ENCODE measurements around the gene PRELID2. TPM values are rescaled to one million over a fixed set of nuclear protein-coding genes. Genes with fewer than 3 reads are reported as not detected.

The PRELID2 gene
- total and polyA plus RNA-seq, 2 experiments from 2014 or later: 15.6 to 24.7 TPM

GRCh38 chr5:145793574-145793973, 41.6 kb downstream of the PRELID2 start:
- H4K20me1 ChIP-seq (ENCODE audit: insufficient read depth, poor library complexity, severe bottlenecking): no peaks in the 10 kb centered on the region
- no peak for DNase-seq (ENCODE audit: low spot score)
- H3K4me2 ChIP-seq: no peak overlapping the region
- 75% methylated on average over 2 of the region's 2 CpGs for WGBS (ENCODE audit: low lambda C conversion rate, missing lambda C conversion rate)
- H3K4me3 ChIP-seq: no peak overlapping the region
- H3K9me3 ChIP-seq (ENCODE audit: low read depth): no peaks in the 10 kb centered on the region
- no peak for TF ChIP-seq EZH2 (IDR thresholded peaks at IDR 0.05; ENCODE audit: borderline replicate concordance)
- no peak for TF ChIP-seq EZH2phosphoT487 (IDR thresholded peaks at IDR 0.05; ENCODE audit: low read depth, severe bottlenecking, unreplicated experiment)
- TF ChIP-seq, protein P1, sequence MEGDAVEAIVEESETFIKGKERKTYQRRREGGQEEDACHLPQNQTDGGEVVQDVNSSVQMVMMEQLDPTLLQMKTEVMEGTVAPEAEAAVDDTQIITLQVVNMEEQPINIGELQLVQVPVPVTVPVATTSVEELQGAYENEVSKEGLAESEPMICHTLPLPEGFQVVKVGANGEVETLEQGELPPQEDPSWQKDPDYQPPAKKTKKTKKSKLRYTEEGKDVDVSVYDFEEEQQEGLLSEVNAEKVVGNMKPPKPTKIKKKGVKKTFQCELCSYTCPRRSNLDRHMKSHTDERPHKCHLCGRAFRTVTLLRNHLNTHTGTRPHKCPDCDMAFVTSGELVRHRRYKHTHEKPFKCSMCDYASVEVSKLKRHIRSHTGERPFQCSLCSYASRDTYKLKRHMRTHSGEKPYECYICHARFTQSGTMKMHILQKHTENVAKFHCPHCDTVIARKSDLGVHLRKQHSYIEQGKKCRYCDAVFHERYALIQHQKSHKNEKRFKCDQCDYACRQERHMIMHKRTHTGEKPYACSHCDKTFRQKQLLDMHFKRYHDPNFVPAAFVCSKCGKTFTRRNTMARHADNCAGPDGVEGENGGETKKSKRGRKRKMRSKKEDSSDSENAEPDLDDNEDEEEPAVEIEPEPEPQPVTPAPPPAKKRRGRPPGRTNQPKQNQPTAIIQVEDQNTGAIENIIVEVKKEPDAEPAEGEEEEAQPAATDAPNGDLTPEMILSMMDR (IDR thresholded peaks at IDR 0.05; ENCODE audit: poor library complexity): no peak
- H3K9me2 ChIP-seq (replicated peaks; ENCODE audit: insufficient read depth): no peaks in the 10 kb centered on the region
- no peaks in the 10 kb centered on the region for H3K4me1 ChIP-seq (ENCODE audit: insufficient read depth)
- H3K27me3 ChIP-seq: no peaks in the 10 kb centered on the region
- no peaks in the 10 kb centered on the region for H3K36me3 ChIP-seq (replicated peaks; ENCODE audit: insufficient read depth, low read depth)
- no peak overlapping the region for H3K27ac ChIP-seq
- H2AFZ ChIP-seq: no peak overlapping the region
- H3K79me2 ChIP-seq: no peaks in the 10 kb centered on the region

- TF ChIP-seq EZH2phosphoT487 (IDR thresholded peaks at IDR 0.05; ENCODE audit: low read depth, severe bottlenecking, unreplicated experiment): no peak
- TF ChIP-seq, protein P1 (IDR thresholded peaks at IDR 0.05; ENCODE audit: poor library complexity): no peak
- TF ChIP-seq EZH2 (IDR thresholded peaks at IDR 0.05; ENCODE audit: borderline replicate concordance): no peak
- Histone ChIP-seq H4K20me1 (ENCODE audit: insufficient read depth, poor library complexity, severe bottlenecking) (no peaks in the 10 kb centered on the region), H2AFZ (no peak overlapping the region), H3K79me2 (no peaks in the 10 kb centered on the region), H3K27me3 (no peaks in the 10 kb centered on the region), H3K4me2 (no peak overlapping the region), H3K4me3 (no peak overlapping the region), H3K4me1 (ENCODE audit: insufficient read depth) (no peaks in the 10 kb centered on the region), H3K27ac (no peak overlapping the region), H3K9me3 (ENCODE audit: low read depth) (no peaks in the 10 kb centered on the region), H3K9me2 (replicated peaks; ENCODE audit: insufficient read depth) (no peaks in the 10 kb centered on the region), H3K36me3 (replicated peaks; ENCODE audit: insufficient read depth, low read depth) (no peaks in the 10 kb centered on the region)
- WGBS (ENCODE audit: low lambda C conversion rate, missing lambda C conversion rate): 90% methylated on average over 3 of the region's 3 CpGs
- DNase-seq (ENCODE audit: low spot score): no peak
These were observed 42.3 kb downstream of the PRELID2 start for GRCh38 chr5:145792840-145793239.

- WGBS (ENCODE audit: low lambda C conversion rate, missing lambda C conversion rate): 90% methylated on average over 9 of the region's 9 CpGs
- no peak for TF ChIP-seq EZH2 (IDR thresholded peaks at IDR 0.05; ENCODE audit: borderline replicate concordance)
- TF ChIP-seq, protein P1 (IDR thresholded peaks at IDR 0.05; ENCODE audit: poor library complexity): no peak
- no peak for TF ChIP-seq EZH2phosphoT487 (IDR thresholded peaks at IDR 0.05; ENCODE audit: low read depth, severe bottlenecking, unreplicated experiment)
These were observed 43.3 kb downstream of the PRELID2 start for GRCh38 chr5:145791866-145792265.

GRCh38 chr5:145787996-145788395, 47.1 kb downstream of the PRELID2 start:
- H3K36me3 ChIP-seq (replicated peaks; ENCODE audit: insufficient read depth, low read depth): no peaks in the 10 kb centered on the region
- WGBS (ENCODE audit: low lambda C conversion rate, missing lambda C conversion rate): 0% methylated on average over 1 of the region's 1 CpG
- H3K9me3 ChIP-seq (ENCODE audit: low read depth): no peaks in the 10 kb centered on the region
- no peak overlapping the region for H2AFZ ChIP-seq
- no peak for DNase-seq (ENCODE audit: low spot score)
- no peaks in the 10 kb centered on the region for H4K20me1 ChIP-seq (ENCODE audit: insufficient read depth, poor library complexity, severe bottlenecking)
- no peaks in the 10 kb centered on the region for H3K79me2 ChIP-seq
- no peak for TF ChIP-seq EZH2 (IDR thresholded peaks at IDR 0.05; ENCODE audit: borderline replicate concordance)
- TF ChIP-seq EZH2phosphoT487 (IDR thresholded peaks at IDR 0.05; ENCODE audit: low read depth, severe bottlenecking, unreplicated experiment): no peak
- TF ChIP-seq, protein P1 (IDR thresholded peaks at IDR 0.05; ENCODE audit: poor library complexity): no peak
- H3K27ac ChIP-seq: no peak overlapping the region
- H3K4me1 ChIP-seq (ENCODE audit: insufficient read depth): peaks cover 5% of the 10 kb centered on the region
- no peak overlapping the region for H3K4me2 ChIP-seq
- H3K9me2 ChIP-seq (replicated peaks; ENCODE audit: insufficient read depth): no peaks in the 10 kb centered on the region
- H3K27me3 ChIP-seq: no peaks in the 10 kb centered on the region
- no peak overlapping the region for H3K4me3 ChIP-seq

More at GRCh38 chr5:145791866-145792265, 43.3 kb downstream of the PRELID2 start:
- Histone ChIP-seq H3K4me2 (no peak overlapping the region), H3K27me3 (no peaks in the 10 kb centered on the region), H4K20me1 (ENCODE audit: insufficient read depth, poor library complexity, severe bottlenecking) (no peaks in the 10 kb centered on the region), H3K4me1 (ENCODE audit: insufficient read depth) (peaks cover 5% of the 10 kb centered on the region), H3K9me3 (ENCODE audit: low read depth) (no peaks in the 10 kb centered on the region), H2AFZ (no peak overlapping the region), H3K27ac (no peak overlapping the region), H3K36me3 (replicated peaks; ENCODE audit: insufficient read depth, low read depth) (no peaks in the 10 kb centered on the region), H3K79me2 (no peaks in the 10 kb centered on the region), H3K9me2 (replicated peaks; ENCODE audit: insufficient read depth) (no peaks in the 10 kb centered on the region), H3K4me3 (no peak overlapping the region)
- no peak for DNase-seq (ENCODE audit: low spot score)

All from hepatocyte (in vitro differentiated cells).